ENCODE results near the gene KIAA0408. TPM values are rescaled to one million over a fixed set of nuclear protein-coding genes. Genes with fewer than 3 reads are reported as not detected.

The KIAA0408 gene
- total RNA-seq, 4 donors from 2014 or later, result 8.4 to 16.5 (median 11.8) TPM

- Histone ChIP-seq H3K36me3 (peaks cover 0 to 20% (median 3%) of the 10 kb centered on the region in 3 donors), H3K4me1 (no peaks in the 10 kb centered on the region), H3K9me3 (no peaks in the 10 kb centered on the region), H3K27ac (no peak overlapping the region), H3K4me3 (no peak overlapping the region), H3K27me3 (no peaks in the 10 kb centered on the region)
- no peak for DNase-seq (ENCODE audit: low spot score in 2 of 2)
- WGBS, 2 donors, result 96% methylated on average over 81 to 82 of the region's 87 CpGs
- no peak for TF ChIP-seq CTCF (IDR thresholded peaks at IDR 0.05)
- TF ChIP-seq EP300 (IDR thresholded peaks at IDR 0.05), result no peak
- TF ChIP-seq POLR2A (IDR thresholded peaks at IDR 0.05), result no peak
Observed at GRCh38 chr6:127475135-127475822, 16.1 kb upstream of the KIAA0408 start.

- H3K27me3 ChIP-seq, result no peaks in the 10 kb centered on the region
- no peaks in the 10 kb centered on the region for H3K9me3 ChIP-seq
- H3K4me3 ChIP-seq, result no peak overlapping the region
- no peak overlapping the region for H3K27ac ChIP-seq
- H3K4me1 ChIP-seq, result peaks cover 0 to 5% (median 0%) of the 10 kb centered on the region in 4 donors
- peaks cover 0 to 20% (median 3%) of the 10 kb centered on the region in 3 donors for H3K36me3 ChIP-seq
- no peak for DNase-seq (ENCODE audit: low spot score in 2 of 2)
- TF ChIP-seq POLR2A (IDR thresholded peaks at IDR 0.05), result no peak
- TF ChIP-seq EP300 (IDR thresholded peaks at IDR 0.05), result no peak
- no peak for TF ChIP-seq CTCF (IDR thresholded peaks at IDR 0.05)
- 60% methylated on average over 5 of the region's 5 CpGs for WGBS, 2 donors
Observed at GRCh38 chr6:127471379-127472255, 12.4 kb upstream of the KIAA0408 start.

GRCh38 chr6:127468936-127469335, 9.7 kb upstream of the KIAA0408 start:
- H3K27me3 ChIP-seq, result no peaks in the 10 kb centered on the region
- peaks cover 0 to 19% (median 0%) of the 10 kb centered on the region in 4 donors for H3K4me1 ChIP-seq
- 28 to 48% methylated on average over 2 of the region's 2 CpGs for WGBS, 2 donors
- no peak for DNase-seq (ENCODE audit: low spot score in 2 of 2)
- no peak for TF ChIP-seq POLR2A (IDR thresholded peaks at IDR 0.05)
- no peak for TF ChIP-seq CTCF (IDR thresholded peaks at IDR 0.05)
- no peak for TF ChIP-seq EP300 (IDR thresholded peaks at IDR 0.05)
- H3K36me3 ChIP-seq, result no peaks in the 10 kb centered on the region
- no peaks in the 10 kb centered on the region for H3K9me3 ChIP-seq
- H3K4me3 ChIP-seq, result no peak overlapping the region
- H3K27ac ChIP-seq, result no peak overlapping the region

GRCh38 chr6:127466416-127466815, 7.2 kb upstream of the KIAA0408 start:
- TF ChIP-seq EP300 (IDR thresholded peaks at IDR 0.05) (no peak), POLR2A (IDR thresholded peaks at IDR 0.05) (no peak), CTCF (IDR thresholded peaks at IDR 0.05) (no peak)
- no peaks in the 10 kb centered on the region for H3K36me3 ChIP-seq
- no peaks in the 10 kb centered on the region for H3K27me3 ChIP-seq
- no peaks in the 10 kb centered on the region for H3K9me3 ChIP-seq
- peaks cover 0 to 28% (median 0%) of the 10 kb centered on the region in 4 donors for H3K4me1 ChIP-seq
- H3K4me3 ChIP-seq, result no peak overlapping the region
- no peak for DNase-seq (ENCODE audit: low spot score in 2 of 2)
- 87 to 89% methylated on average over 5 of the region's 5 CpGs for WGBS, 2 donors
- no peak overlapping the region for H3K27ac ChIP-seq
